NCI-H1048 (cell line): ENCODE results near the gene ATG10.
"Not testable (repeated sequence)": the region's sequence is repeated elsewhere in the genome, so short reads cannot be mapped to it uniquely, and the experiment has no call there.

Experiments
- DNase-seq: peaks from one replicate; lab custom pipeline; 2025; lab: John Stamatoyannopoulos, UW

ATG10 gene

GRCh38 chr5:81983148-81983547 lies 11.3 kb downstream of the ATG10 start:
- not testable (repeated sequence) for DNase-seq

DNA sequence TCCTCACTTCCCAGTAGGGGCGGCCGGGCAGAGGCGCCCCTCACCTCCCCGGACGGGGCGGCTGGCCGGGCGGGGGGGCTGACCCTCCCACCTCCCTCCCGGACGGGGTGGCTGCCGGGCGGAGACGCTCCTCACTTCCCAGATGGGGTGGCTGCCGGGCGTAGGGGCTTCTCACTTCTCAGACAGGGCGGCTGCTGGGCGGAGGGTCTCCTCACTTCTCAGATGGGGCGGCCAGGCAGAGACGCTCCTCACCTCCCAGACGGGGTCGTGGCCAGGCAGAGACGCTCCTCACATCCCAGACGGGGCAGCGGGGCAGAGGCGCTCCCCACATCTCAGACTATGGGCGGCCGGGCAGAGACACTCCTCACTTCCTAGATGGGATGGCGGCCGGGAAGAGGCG lies 11.7 kb downstream of the ATG10 start:
- DNase-seq = not testable (repeated sequence)

GRCh38 chr5:81986126-81986525 lies 14.3 kb downstream of the ATG10 start:
- DNase-seq = no peak

GRCh38 chr5:81989204-81989603 lies 17.4 kb downstream of the ATG10 start:
- no peak for DNase-seq

GRCh38 chr5:81994679-81995078 lies 22.9 kb downstream of the ATG10 start:
- DNase-seq = no peak

- no peak for DNase-seq
These were observed 23.6 kb downstream of the ATG10 start for GRCh38 chr5:81995407-81995806.

- DNase-seq = no peak
These were observed 32.7 kb downstream of the ATG10 start for GRCh38 chr5:82004511-82004910.

- DNase-seq = not testable (repeated sequence)
These were observed 38.0 kb downstream of the ATG10 start for GRCh38 chr5:82009869-82010268.

- no peak for DNase-seq
These were observed 38.9 kb downstream of the ATG10 start for GRCh38 chr5:82010696-82011095.

DNA sequence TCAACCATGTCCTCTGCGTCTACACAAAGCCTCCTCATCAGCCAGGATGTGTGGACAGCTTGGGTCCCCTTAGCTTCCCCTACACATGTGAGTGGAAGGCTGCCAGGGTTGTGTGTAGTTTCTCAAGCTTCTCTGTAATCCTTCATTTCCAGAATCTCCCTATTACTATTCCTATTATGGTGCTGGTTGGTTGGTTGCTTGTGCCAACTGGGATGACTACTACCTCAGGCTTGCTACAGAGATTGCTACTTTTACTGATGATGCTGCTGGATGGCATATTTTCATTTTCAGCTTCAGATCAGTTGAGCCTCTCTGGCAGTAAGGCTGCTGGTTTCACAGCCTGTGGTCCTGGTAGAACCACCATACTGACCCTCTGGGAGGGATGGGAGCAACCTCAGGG lies 39.9 kb downstream of the ATG10 start:
- no peak for DNase-seq

- DNase-seq = not testable (repeated sequence)
These were observed 42.8 kb downstream of the ATG10 start for GRCh38 chr5:82014644-82015043.

GRCh38 chr5:82018462-82018861 lies 46.6 kb downstream of the ATG10 start:
- DNase-seq = no peak

DNA sequence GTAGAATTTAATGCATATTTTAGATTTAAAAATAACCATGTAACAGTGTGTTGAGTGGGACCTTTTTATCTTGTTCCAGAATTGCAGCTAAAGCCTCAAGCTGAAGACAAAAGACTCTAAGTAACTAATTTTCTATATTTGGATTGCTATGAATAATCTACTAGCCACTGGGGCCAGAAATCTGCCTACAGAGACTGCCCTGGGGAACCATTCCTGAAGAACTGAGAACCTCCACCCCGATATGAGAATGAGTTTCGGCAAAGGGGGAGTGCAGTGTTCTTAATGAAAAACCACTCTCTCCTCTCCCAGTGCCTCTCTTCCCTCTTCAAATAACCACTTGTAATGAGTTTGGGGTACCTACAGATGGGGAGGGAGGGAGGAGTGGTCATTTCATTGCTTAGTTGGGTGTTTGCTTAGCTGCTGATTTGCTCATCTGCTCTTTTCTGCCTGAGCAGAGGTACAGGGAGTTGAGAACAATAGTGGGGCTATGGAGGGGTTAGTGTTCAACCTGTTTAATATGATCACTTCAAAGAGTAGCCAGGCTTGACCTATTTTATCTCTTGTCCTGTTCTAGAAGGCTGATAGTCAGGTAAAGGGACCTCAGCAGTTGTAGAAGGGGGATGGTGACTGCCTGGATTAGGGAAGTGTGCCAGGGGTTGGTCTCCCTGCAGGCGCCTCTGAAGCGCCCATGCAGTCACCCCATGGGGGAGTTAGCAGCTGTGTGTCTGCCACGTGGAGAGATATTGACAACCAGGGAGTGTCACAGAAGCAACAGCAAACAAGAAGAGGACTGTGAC lies 47.7 kb downstream of the ATG10 start:
- DNase-seq = no peak

GRCh38 chr5:82022499-82022898 lies 50.7 kb downstream of the ATG10 start:
- no peak for DNase-seq

DNA sequence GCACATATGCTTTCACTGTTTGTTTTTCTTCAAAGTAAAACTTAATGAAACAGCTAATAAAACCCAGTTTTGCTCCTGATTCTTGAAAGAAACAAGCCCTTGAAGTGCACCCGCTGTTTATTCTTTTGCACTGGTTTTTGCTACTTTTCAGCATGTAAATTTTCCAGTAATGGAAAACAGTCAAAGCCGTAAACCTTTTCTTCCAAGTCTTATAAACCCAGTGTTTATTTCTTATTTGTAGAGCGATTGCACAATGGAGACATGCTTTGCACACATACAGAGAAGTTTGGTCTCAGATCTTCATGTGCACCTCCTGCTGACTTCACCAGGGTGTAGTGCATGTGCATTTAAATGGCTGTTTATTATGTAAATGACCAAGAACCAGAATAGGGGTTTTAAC lies 51.8 kb downstream of the ATG10 start:
- DNase-seq = no peak

DNA sequence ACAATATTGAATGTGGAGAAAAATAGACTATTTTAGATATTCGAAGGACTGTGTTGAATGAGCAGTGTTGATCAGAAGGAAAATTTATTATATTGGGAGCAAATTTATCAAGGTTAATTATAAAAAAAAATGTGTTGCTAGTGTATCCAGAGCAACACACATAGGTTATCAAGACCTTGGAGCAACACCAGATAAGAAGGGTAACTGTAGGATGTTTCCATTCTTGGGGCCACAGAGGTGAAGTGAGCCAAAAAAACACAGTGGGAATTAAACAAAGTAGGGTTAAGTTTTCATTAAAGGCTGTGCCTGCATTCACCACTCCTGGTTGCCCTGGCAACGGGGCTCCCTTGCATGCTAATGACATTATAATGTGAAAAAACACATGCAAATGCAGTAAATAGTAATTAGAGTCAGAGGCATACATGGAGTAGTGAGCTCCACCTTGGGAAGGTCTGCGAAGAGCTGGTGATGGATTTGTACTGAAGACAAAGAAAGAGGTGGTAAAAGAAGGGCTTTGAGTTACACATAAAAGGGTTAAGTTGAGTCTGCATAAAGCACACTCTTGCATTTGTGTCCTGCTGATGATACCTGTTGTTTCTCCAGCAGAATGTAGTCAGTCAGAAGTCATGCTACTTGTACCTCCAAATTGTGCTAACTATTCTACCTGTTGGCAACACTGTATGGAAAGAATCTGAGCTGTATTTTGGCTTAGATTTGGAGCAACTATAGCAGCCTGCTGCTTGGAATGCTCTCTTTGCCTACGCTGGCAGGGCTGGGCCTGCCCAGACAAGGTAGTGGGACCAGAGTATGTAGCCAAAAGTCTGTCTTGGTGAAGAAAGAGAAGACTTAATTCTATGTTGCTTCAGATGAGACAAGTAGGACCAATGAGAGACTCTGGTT lies 59.6 kb downstream of the ATG10 start:
- no peak for DNase-seq

GRCh38 chr5:82042894-82043293 lies 71.1 kb downstream of the ATG10 start:
- not testable (repeated sequence) for DNase-seq

- DNase-seq = no peak
These were observed 72.2 kb downstream of the ATG10 start for GRCh38 chr5:82044010-82044409.

DNA sequence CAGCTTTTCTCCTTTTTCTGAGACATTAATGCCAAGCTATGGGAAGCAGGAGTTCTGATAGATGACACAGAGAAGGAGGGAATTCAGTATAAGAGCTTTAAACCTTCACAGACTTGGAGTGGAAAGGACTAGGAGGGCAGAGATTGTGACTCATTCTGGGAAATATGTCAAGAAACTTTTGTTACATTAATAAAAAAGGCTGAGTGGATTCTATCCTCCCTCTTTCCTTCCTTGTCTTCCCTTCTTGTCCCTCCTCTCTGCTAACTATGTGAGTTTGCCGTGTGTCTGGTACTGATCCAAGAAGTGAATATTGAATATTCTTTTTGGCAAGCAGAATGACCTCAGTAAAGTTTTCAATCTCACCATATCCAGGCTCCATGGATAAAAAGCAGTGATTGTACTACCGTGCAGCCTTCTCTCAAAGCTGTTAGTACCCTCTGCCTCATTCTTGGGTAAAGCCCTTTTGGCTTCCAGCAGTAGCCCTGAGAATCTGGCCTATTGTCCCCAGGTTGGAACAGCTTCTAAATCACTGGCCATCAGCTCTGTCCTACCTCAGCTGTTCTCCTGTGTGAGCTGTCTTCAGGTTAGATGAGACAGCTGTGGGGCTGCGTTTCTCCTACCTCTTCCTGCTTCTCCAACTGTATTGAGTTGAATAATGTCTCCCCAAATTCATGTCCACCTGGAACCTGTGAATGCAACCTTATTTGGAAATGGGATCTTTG lies 73.9 kb downstream of the ATG10 start:
- DNase-seq = no peak

DNA sequence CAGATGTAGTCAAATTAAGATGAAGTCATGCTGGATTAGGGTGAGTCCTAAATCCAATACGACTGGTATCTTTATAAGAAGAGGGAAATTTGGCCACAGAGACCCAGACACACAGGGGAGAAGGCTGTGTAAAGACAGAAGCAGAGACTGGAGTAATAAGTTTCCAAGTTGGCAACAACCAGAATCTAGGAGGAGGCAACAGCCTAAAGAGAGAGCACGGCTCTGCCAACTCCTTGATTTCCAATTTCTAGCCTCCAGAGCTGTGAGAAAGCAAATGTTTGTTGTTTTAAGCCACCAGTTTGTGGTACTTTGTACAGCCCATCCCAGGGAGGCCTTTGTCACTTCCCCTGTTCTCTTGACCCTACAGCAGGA lies 74.4 kb downstream of the ATG10 start:
- DNase-seq = no peak

DNA sequence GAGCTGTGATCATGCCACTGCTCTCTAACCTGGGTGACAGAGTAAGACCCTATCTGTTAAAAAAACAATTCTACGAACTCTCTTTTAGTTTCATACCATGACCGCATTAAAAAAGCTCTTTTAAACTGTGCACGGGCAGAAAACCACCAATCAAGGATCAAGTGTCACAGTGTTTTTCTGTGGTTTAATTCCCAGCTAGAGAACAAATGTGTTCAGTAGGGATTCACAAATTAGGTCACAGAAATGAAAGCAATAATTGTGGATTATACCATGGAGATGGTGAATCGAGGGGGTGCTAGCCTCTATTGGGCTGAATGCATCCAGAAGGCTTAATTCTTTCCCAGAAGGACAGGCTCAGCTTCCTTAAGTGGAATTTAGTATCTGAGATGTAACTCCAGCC lies 79.1 kb downstream of the ATG10 start:
- DNase-seq = no peak

GRCh38 chr5:82054004-82054710 lies 82.3 kb downstream of the ATG10 start:
- no peak for DNase-seq
